ENCODE measurements around the gene TPSD1.

DNA sequence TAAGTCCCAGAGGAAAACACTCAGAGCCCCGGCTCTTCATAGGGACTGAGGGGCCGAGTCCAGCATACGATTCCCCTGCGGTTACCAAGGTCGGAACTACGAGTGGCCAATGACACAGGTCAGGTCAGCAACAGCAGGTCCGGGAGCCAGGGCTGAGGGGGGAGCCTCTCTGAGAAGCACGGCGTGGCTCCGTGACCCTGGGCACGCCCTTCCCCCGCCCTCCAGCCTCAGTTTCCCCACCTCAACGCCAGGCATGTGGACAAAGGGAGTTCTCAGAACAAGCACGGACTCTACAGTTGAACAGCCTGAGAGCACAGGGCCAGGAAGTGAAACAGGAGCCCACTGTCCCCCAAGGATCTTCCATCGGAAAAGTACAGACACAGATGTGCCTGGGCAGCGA, 25.6 kb downstream of the TPSD1 start:
- TF ChIP-seq, protein P1, sequence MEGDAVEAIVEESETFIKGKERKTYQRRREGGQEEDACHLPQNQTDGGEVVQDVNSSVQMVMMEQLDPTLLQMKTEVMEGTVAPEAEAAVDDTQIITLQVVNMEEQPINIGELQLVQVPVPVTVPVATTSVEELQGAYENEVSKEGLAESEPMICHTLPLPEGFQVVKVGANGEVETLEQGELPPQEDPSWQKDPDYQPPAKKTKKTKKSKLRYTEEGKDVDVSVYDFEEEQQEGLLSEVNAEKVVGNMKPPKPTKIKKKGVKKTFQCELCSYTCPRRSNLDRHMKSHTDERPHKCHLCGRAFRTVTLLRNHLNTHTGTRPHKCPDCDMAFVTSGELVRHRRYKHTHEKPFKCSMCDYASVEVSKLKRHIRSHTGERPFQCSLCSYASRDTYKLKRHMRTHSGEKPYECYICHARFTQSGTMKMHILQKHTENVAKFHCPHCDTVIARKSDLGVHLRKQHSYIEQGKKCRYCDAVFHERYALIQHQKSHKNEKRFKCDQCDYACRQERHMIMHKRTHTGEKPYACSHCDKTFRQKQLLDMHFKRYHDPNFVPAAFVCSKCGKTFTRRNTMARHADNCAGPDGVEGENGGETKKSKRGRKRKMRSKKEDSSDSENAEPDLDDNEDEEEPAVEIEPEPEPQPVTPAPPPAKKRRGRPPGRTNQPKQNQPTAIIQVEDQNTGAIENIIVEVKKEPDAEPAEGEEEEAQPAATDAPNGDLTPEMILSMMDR (IDR thresholded peaks at IDR 0.05): no peak
- TF ChIP-seq EZH2 (IDR thresholded peaks at IDR 0.05; ENCODE audit: borderline replicate concordance, insufficient read depth, low read depth, low read length, poor library complexity, severe bottlenecking): no peak
